Colonic mucosa (tissue), 4 donors: ENCODE results near the gene TRMO. TPM values are rescaled to one million over a fixed set of nuclear protein-coding genes. Genes with fewer than 3 reads are reported as not detected.

Source experiments
- DNase-seq: peaks from one replicate; pipeline ENCODE4 v3.0.0-alpha.2; 2020
- H3K27ac ChIP-seq: fragments of 200-600 bp; one replicate; pipeline ENCODE4 v1.8.0; 2021
- H3K27me3 ChIP-seq: fragments of 200-600 bp; one replicate; pipeline ENCODE4 v1.8.0; 2021
- H3K36me3 ChIP-seq: fragments of 200-600 bp; one replicate; pipeline ENCODE4 v1.8.0; 2021
- H3K4me1 ChIP-seq: fragments of 200-600 bp; one replicate; pipeline ENCODE4 v1.8.0; 2021; ENCODE audit warnings: mild to moderate bottlenecking
- H3K4me3 ChIP-seq: fragments of 200-600 bp; one replicate; pipeline ENCODE4 v1.8.0; 2021
- H3K9ac ChIP-seq, 2 donors: one replicate each; pipeline ENCODE4 v1.7.0; 2013; ENCODE audit warnings: control low read depth in 2 of 2, low read depth in 2 of 2, low read length in 2 of 2
- H3K9me3 ChIP-seq: fragments of 200-600 bp; one replicate; pipeline ENCODE4 v1.8.0; 2021
- CTCF ChIP-seq: fragments of 200-600 bp; IDR thresholded peaks from one replicate; pipeline ENCODE4 v1.8.0; 2022; ENCODE audit warnings: antibody characterized with exemption, mild to moderate bottlenecking
- intact Hi-C: fragments of 100-400 bp; cut with DNase I; formaldehyde crosslinking; loops from one replicate; pipeline ENCODE4 v1.14.1; 2022
- total RNA-seq, 2 donors: library from RNA; stranded (reverse); fragmentation: NEBNext Ultra II Directional in 1 of 2; extraction: Animal tissue kit (Norgen Biotek cat#: 25700) in 1 of 2; gene quantifications; one replicate each; pipeline ENCODE4 v1.2.1, GENCODE V29; 2021
- donor health status: healthy.
- donor health status: DM: no; HTN: no; CAD: no.
- donor health status: DM: no; HTN: no; CAD: no.

The TRMO gene
- total RNA-seq, 2 donors from 2014 or later, result 10.2 to 11.9 TPM

- intact Hi-C loops, result no loop called here
- H3K36me3 ChIP-seq, result no peaks in the 10 kb centered on the region
- no peak for TF ChIP-seq CTCF
Measured at GRCh38 chr9:97936998-97937397, 14.7 kb upstream of the TRMO start.

GRCh38 chr9:97935276-97935675, 13.0 kb upstream of the TRMO start:
- Histone ChIP-seq H3K4me1 (no peaks in the 10 kb centered on the region), H3K9ac (no peak overlapping the region), H3K27me3 (no peaks in the 10 kb centered on the region), H3K4me3 (no peak overlapping the region), H3K9me3 (no peaks in the 10 kb centered on the region), H3K36me3 (no peaks in the 10 kb centered on the region), H3K27ac (no peak overlapping the region)
- no peak for TF ChIP-seq CTCF
- DNase-seq, result no peak
- intact Hi-C loops, result no loop called here

More at GRCh38 chr9:97936998-97937397, 14.7 kb upstream of the TRMO start:
- Histone ChIP-seq H3K4me3 (no peak overlapping the region), H3K4me1 (no peaks in the 10 kb centered on the region), H3K27me3 (no peaks in the 10 kb centered on the region), H3K27ac (no peak overlapping the region), H3K9ac (no peak overlapping the region), H3K9me3 (no peaks in the 10 kb centered on the region)
- no peak for DNase-seq

- TF ChIP-seq CTCF, result no peak
- Histone ChIP-seq H3K9ac (no peak overlapping the region), H3K9me3 (no peaks in the 10 kb centered on the region), H3K4me3 (no peak overlapping the region), H3K27me3 (no peaks in the 10 kb centered on the region), H3K36me3 (no peaks in the 10 kb centered on the region), H3K4me1 (no peaks in the 10 kb centered on the region), H3K27ac (no peak overlapping the region)
- DNase-seq, result no peak
- intact Hi-C loops, result no loop called here
Measured at GRCh38 chr9:97934321-97935115, 12.2 kb upstream of the TRMO start.

GRCh38 chr9:97933297-97933998, 11.1 kb upstream of the TRMO start:
- no peak for DNase-seq
- H3K9ac ChIP-seq, result no peak overlapping the region
- H3K27ac ChIP-seq, result no peak overlapping the region
- no peaks in the 10 kb centered on the region for H3K9me3 ChIP-seq
- no peak overlapping the region for H3K4me3 ChIP-seq
- TF ChIP-seq CTCF, result no peak
- H3K36me3 ChIP-seq, result no peaks in the 10 kb centered on the region
- no peaks in the 10 kb centered on the region for H3K27me3 ChIP-seq
- intact Hi-C loops, result no loop called here
- H3K4me1 ChIP-seq, result no peaks in the 10 kb centered on the region

- Histone ChIP-seq H3K36me3 (no peaks in the 10 kb centered on the region), H3K27me3 (no peaks in the 10 kb centered on the region), H3K9ac (no peak overlapping the region), H3K4me1 (no peaks in the 10 kb centered on the region), H3K27ac (no peak overlapping the region), H3K4me3 (no peak overlapping the region), H3K9me3 (no peaks in the 10 kb centered on the region)
- intact Hi-C loops, result no loop called here
- no peak for DNase-seq
- TF ChIP-seq CTCF, result no peak
Measured at GRCh38 chr9:97930972-97931371, 8.7 kb upstream of the TRMO start.
